Gastroesophageal sphincter (tissue), 4 donors: ENCODE data around the gene KIAA1755. TPM values are rescaled to one million over a fixed set of nuclear protein-coding genes. Genes with fewer than 3 reads are reported as not detected.

ENCODE experiments used
- ATAC-seq: fragments of 150-250 bp; one replicate; pipeline ENCODE4 v1.9.1; 2016; ENCODE audit warnings: mild to moderate bottlenecking, moderate library complexity
- H3K27ac ChIP-seq, 4 donors: fragments of 200-600 bp; sonication (generic) in 3 of 4; 1 replicate in 3 of 4; 2 replicates in 1 of 4; pipeline ENCODE4 v1.5.1; 2016 to 2019
- H3K27me3 ChIP-seq: fragments of 200-600 bp; sonication (generic); one replicate; pipeline ENCODE4 v1.5.1; 2019
- H3K36me3 ChIP-seq, 2 donors: fragments of 200-600 bp; sonication (generic); one replicate each; pipeline ENCODE4 v1.5.1; 2019; ENCODE audit warnings: control low read depth in 1 of 2
- H3K4me1 ChIP-seq, 3 donors: fragments of 200-600 bp; sonication (generic); 1 replicate in 2 of 3; 2 replicates in 1 of 3; pipeline ENCODE4 v1.5.1; 2016 to 2019; ENCODE audit warnings: control low read depth in 2 of 3
- H3K4me3 ChIP-seq, 2 donors: fragments of 200-600 bp; sonication (generic); one replicate each; pipeline ENCODE4 v1.5.1; 2019; ENCODE audit warnings: mild to moderate bottlenecking in 1 of 2, moderate library complexity in 1 of 2
- H3K9me3 ChIP-seq, 3 donors: fragments of 200-600 bp; sonication (generic); one replicate each; pipeline ENCODE4 v1.5.1; 2017 to 2019; ENCODE audit warnings: control low read depth in 2 of 3
- CTCF ChIP-seq, 4 experiments: fragments of 200-600 bp in 2 of 4; fragments of 450-650 bp in 2 of 4; sonication (generic) in 1 of 4; IDR thresholded peaks; one replicate each; pipeline ENCODE4 v1.5.1; 2017 to 2019; ENCODE audit warnings: antibody characterized with exemption in 4 of 4, mild to moderate bottlenecking in 2 of 4, moderate library complexity in 2 of 4
- EP300 ChIP-seq: sonication (generic); formaldehyde crosslinking; IDR thresholded peaks from one replicate; pipeline ENCODE4 v1.6.1; 2017; ENCODE audit warnings: antibody characterized with exemption, mild to moderate bottlenecking
- POLR2A ChIP-seq, 2 donors: fragments of 450-650 bp; IDR thresholded peaks; one replicate each; pipeline ENCODE4 v1.6.1; 2017; ENCODE audit warnings: antibody characterized with exemption in 2 of 2, mild to moderate bottlenecking in 2 of 2, moderate library complexity in 1 of 2
- POLR2AphosphoS5 ChIP-seq: sonication (generic); formaldehyde crosslinking; IDR thresholded peaks from one replicate; pipeline ENCODE4 v1.6.1; 2017; ENCODE audit warnings: antibody characterized with exemption
- WGBS, 2 donors: methylation state at CpG; one replicate each; pipeline ENCODE4 v1.1.5; 2018; ENCODE audit warnings: low coverage in 1 of 2; 5-methylcytosine and 5-hydroxymethylcytosine counted together
- total RNA-seq, 4 donors: library from RNA; depleted of rRNA; stranded (reverse); fragments of >200 nt; gene quantifications; one replicate each; pipeline ENCODE4 v1.1.0, GENCODE V29; 2016

The KIAA1755 gene
- total RNA-seq, 4 donors from 2014 or later = 5.1 to 19.9 (median 11.5) TPM

- no peaks in the 10 kb centered on the region for H3K9me3 ChIP-seq
- H3K27me3 ChIP-seq = no peaks in the 10 kb centered on the region
- TF ChIP-seq POLR2A (IDR thresholded peaks at IDR 0.05) (no peak), EP300 (no peak), CTCF (IDR thresholded peaks at IDR 0.05) (no peak), POLR2AphosphoS5 (no peak)
- 84 to 85% methylated on average over 5 to 8 of the region's 9 CpGs for WGBS, 2 donors
- no peaks in the 10 kb centered on the region for H3K36me3 ChIP-seq
- H3K4me3 ChIP-seq = no peak overlapping the region
- peaks cover 0 to 12% (median 0%) of the 10 kb centered on the region in 3 donors for H3K4me1 ChIP-seq
- no peak for ATAC-seq
- no peak overlapping the region for H3K27ac ChIP-seq
These were observed 68.1 kb downstream of the KIAA1755 start for GRCh38 chr20:38192323-38192885.

GRCh38 chr20:38191654-38192053 lies 68.9 kb downstream of the KIAA1755 start:
- Histone ChIP-seq H3K4me3 (no peak overlapping the region), H3K36me3 (no peaks in the 10 kb centered on the region), H3K9me3 (no peaks in the 10 kb centered on the region), H3K27me3 (no peaks in the 10 kb centered on the region), H3K27ac (peak overlapping the region in 1 of 4 donors; percentile 44), H3K4me1 (peaks cover 0 to 12% (median 0%) of the 10 kb centered on the region in 3 donors)
- ATAC-seq = no peak
- TF ChIP-seq CTCF (IDR thresholded peaks at IDR 0.05) = no peak
- TF ChIP-seq EP300 = no peak
- no peak for TF ChIP-seq POLR2A (IDR thresholded peaks at IDR 0.05)
- TF ChIP-seq POLR2AphosphoS5 = no peak
- WGBS, 2 donors = 85 to 100% methylated on average over 1 to 5 of the region's 5 CpGs

- ATAC-seq = no peak
- peaks cover 0 to 12% (median 0%) of the 10 kb centered on the region in 3 donors for H3K4me1 ChIP-seq
- no peak overlapping the region for H3K4me3 ChIP-seq
- H3K36me3 ChIP-seq = no peaks in the 10 kb centered on the region
- no peaks in the 10 kb centered on the region for H3K9me3 ChIP-seq
- peak overlapping the region in 1 of 4 donors; percentile 44 for H3K27ac ChIP-seq
- WGBS, 2 donors = 71% methylated on average over 3 of the region's 3 CpGs; no CpG with 5 or more reads in 1 of the 2 donors
- no peak for TF ChIP-seq CTCF (IDR thresholded peaks at IDR 0.05)
- no peak for TF ChIP-seq EP300
- TF ChIP-seq POLR2AphosphoS5 = peak; percentile 34
- TF ChIP-seq POLR2A (IDR thresholded peaks at IDR 0.05) = no peak
- no peaks in the 10 kb centered on the region for H3K27me3 ChIP-seq
These were observed 69.6 kb downstream of the KIAA1755 start for GRCh38 chr20:38190936-38191371.

- Histone ChIP-seq H3K27ac (peak overlapping the region in 1 of 4 donors; percentile 6), H3K27me3 (no peaks in the 10 kb centered on the region), H3K4me3 (no peak overlapping the region), H3K36me3 (no peaks in the 10 kb centered on the region), H3K4me1 (peaks cover 0 to 12% (median 0%) of the 10 kb centered on the region in 3 donors), H3K9me3 (no peaks in the 10 kb centered on the region)
- no peak for TF ChIP-seq CTCF (IDR thresholded peaks at IDR 0.05)
- ATAC-seq = no peak
- WGBS, 2 donors = 98 to 100% methylated on average over 1 to 6 of the region's 6 CpGs
These were observed 70.4 kb downstream of the KIAA1755 start for GRCh38 chr20:38190166-38190565.

GRCh38 chr20:38187517-38187916 lies 73.0 kb downstream of the KIAA1755 start:
- Histone ChIP-seq H3K36me3 (no peaks in the 10 kb centered on the region), H3K4me1 (peaks cover 0 to 12% (median 0%) of the 10 kb centered on the region in 3 donors), H3K27me3 (no peaks in the 10 kb centered on the region), H3K27ac (no peak overlapping the region), H3K9me3 (no peaks in the 10 kb centered on the region), H3K4me3 (no peak overlapping the region)
- TF ChIP-seq POLR2A (IDR thresholded peaks at IDR 0.05) (no peak), CTCF (IDR thresholded peaks at IDR 0.05) (peak in 1 of 4 experiments; percentile 11)
- WGBS, 2 donors = 57 to 66% methylated on average over 1 to 5 of the region's 5 CpGs
- ATAC-seq = no peak
